Right lobe of liver (tissue), 6 donors: ENCODE measurements around the gene MYLK4. TPM values are rescaled to one million over a fixed set of nuclear protein-coding genes. Genes with fewer than 3 reads are reported as not detected.
A peak's percentile ranks its signal among the peaks of the same experiment; 100 is the strongest.

ENCODE experiments used
- ATAC-seq, 4 donors: fragments of 200-7000 bp; cut with Tn5 transposase; one replicate each; pipeline ENCODE4 v1.9.1; 2020; ENCODE audit warnings: mild to moderate bottlenecking in 4 of 4, moderate library complexity in 4 of 4
- DNase-seq, 3 donors: peaks; one replicate each; pipeline ENCODE4 v3.0.0-alpha.2; 2020
- H3K27ac ChIP-seq, 3 donors: fragments of 200-600 bp; one replicate each; pipeline ENCODE4 v1.8.0; 2022
- H3K27me3 ChIP-seq, 2 donors: fragments of 200-600 bp; one replicate each; pipeline ENCODE4 v1.8.0; 2022
- H3K36me3 ChIP-seq, 4 donors: fragments of 200-600 bp; sonication (generic) in 1 of 4; one replicate each; pipeline versions ENCODE4 v1.5.1 to v1.8.0; 2017 to 2022; ENCODE audit warnings: control low read depth in 1 of 4
- H3K4me1 ChIP-seq, 4 donors: fragments of 200-600 bp; sonication (generic) in 1 of 4; one replicate each; pipeline versions ENCODE4 v1.5.1 to v1.8.0; 2017 to 2022; ENCODE audit warnings: control low read depth in 1 of 4
- H3K4me3 ChIP-seq, 3 donors: fragments of 200-600 bp; one replicate each; pipeline ENCODE4 v1.8.0; 2022
- H3K9me3 ChIP-seq, 4 donors: fragments of 200-600 bp; sonication (generic) in 1 of 4; one replicate each; pipeline versions ENCODE4 v1.5.1 to v1.8.0; 2017 to 2022; ENCODE audit warnings: control low read depth in 1 of 4
- POLR2A ChIP-seq: fragments of 450-650 bp; IDR thresholded peaks from one replicate; pipeline ENCODE4 v1.6.1; 2017; ENCODE audit warnings: antibody characterized with exemption, mild to moderate bottlenecking
- WGBS: methylation state at CpG from one replicate; pipeline ENCODE4 v1.1.6; 2018; ENCODE audit warnings: low coverage, low lambda C conversion rate; ENCODE audit not compliant: insufficient coverage; ENCODE audit errors: missing lambda C conversion rate; 5-methylcytosine and 5-hydroxymethylcytosine counted together
- intact Hi-C, 2 donors: fragments of 100-400 bp; cut with DNase I; formaldehyde crosslinking; loops; one replicate each; pipeline versions ENCODE4 v1.11.2 to v1.14.1; 2022
- total RNA-seq, 6 experiments: library from RNA; depleted of rRNA in 2 of 6; stranded (reverse); fragments of >200 nt in 2 of 6; fragmentation: NEBNext Ultra II Directional in 3 of 6; extraction: Animal tissue kit (Norgen Biotek cat#: 25700) in 3 of 6; gene quantifications; one replicate each; pipeline versions ENCODE4 v1.1.0 to v1.2.4, GENCODE V29; 2016 to 2023
- TF ChIP-seq, protein P1 (sequence below), 4 donors: fragments of 200-600 bp in 3 of 4; fragments of 450-650 bp in 1 of 4; IDR thresholded peaks; one replicate each; pipeline versions ENCODE4 v1.5.1 to v1.8.0; 2016 to 2022; ENCODE audit warnings: antibody characterized with exemption in 4 of 4, mild to moderate bottlenecking in 2 of 4
- donor health status: DM: no; HTN: yes; CAD: no.
- donor health status: DM: no; HTN: no; CAD: no.
- donor health status: DM: no; HTN: no; CAD: no.
- donor health status: DM: no; HTN: yes; CAD: no.
- donor health status: DM: no; HTN: yes; CAD: no.

Gene MYLK4
- total RNA-seq, 6 experiments from 2014 or later = 0.22 to 0.46 (median 0.27) TPM; not detected in 1

DNA sequence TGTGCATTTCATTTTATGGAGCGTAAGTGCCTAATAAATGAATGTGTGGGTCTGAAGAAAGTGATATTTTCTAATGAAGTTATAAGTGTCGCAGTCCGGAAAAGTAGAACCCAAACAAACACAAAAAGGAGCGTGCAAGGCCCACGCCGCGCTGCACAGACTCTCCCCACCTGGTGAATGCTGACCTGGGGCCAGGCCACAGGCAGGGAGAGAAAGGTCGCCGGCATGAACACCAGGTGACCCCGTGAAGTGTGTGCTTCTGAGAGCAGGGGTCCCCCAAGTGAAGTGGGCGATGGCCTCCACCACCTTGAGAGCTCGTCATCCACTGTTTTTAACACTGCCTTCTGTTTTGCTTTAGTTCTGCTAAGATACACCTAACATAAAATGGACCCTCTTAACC lies 114.8 kb downstream of the MYLK4 start:
- H3K36me3 ChIP-seq = no peaks in the 10 kb centered on the region
- DNase-seq = no peak
- no peaks in the 10 kb centered on the region for H3K27me3 ChIP-seq
- WGBS = 90% methylated on average over 10 of the region's 12 CpGs
- peaks cover 0 to 6% (median 0%) of the 10 kb centered on the region in 4 donors for H3K4me1 ChIP-seq
- intact Hi-C loops = loop anchor here (5.0 to 10.0 kb wide), 2 partner anchors 1031 to 1044 kb away; partner anchors contain the start of gene FOXC1 (in 1 of the 2)
- TF ChIP-seq, protein P1, sequence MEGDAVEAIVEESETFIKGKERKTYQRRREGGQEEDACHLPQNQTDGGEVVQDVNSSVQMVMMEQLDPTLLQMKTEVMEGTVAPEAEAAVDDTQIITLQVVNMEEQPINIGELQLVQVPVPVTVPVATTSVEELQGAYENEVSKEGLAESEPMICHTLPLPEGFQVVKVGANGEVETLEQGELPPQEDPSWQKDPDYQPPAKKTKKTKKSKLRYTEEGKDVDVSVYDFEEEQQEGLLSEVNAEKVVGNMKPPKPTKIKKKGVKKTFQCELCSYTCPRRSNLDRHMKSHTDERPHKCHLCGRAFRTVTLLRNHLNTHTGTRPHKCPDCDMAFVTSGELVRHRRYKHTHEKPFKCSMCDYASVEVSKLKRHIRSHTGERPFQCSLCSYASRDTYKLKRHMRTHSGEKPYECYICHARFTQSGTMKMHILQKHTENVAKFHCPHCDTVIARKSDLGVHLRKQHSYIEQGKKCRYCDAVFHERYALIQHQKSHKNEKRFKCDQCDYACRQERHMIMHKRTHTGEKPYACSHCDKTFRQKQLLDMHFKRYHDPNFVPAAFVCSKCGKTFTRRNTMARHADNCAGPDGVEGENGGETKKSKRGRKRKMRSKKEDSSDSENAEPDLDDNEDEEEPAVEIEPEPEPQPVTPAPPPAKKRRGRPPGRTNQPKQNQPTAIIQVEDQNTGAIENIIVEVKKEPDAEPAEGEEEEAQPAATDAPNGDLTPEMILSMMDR (IDR thresholded peaks at IDR 0.05) = no peak
- TF ChIP-seq POLR2A = no peak
- ATAC-seq = no peak
- H3K4me3 ChIP-seq = no peak overlapping the region
- H3K27ac ChIP-seq = no peak overlapping the region
- no peaks in the 10 kb centered on the region for H3K9me3 ChIP-seq

DNA sequence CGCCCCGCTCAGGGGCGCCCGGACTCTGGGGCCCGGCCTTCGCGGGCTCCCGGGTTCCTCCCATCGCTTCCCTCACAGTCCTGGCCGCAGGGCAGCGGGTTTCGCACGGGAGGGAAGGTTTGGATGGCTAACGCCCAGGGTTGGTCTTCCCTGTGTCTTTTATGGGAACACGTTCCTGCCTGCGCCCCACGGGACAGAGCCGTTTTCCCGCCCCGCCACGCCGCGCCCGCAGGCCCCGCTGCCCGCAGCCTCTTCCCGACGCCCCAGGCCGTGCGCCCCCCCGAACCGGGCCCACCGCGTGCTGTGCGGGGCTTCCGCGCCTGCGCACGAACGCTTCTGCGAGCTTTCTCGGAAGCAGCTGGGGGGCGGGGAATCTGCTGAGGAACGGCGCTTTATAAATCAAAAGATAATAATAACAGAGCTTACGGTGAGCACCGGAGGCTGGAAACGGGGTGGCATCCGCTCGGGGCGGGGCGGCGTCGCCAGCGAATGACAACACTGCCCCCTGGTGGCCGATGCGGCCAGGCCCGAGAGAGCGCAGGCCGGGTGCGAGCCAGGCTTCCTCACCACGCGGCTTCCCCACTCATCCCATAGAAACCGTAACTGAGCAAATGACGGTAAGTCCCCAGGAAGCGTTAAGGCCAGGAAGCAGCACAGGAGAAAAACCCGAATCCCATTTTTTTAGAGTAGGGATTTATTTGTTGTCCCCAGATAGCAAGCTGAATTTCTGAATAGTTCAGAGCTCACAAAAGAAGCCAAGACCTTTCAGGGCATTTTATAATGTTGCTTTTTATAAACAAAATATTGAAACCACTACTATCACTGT lies 116.4 kb downstream of the MYLK4 start:
- 2% methylated on average over 35 of the region's 67 CpGs for WGBS
- DNase-seq = peak; percentile 83 to 89 (median 83)
- Histone ChIP-seq H3K4me3 (peak overlapping the region; percentile 41 to 56 (median 51)), H3K4me1 (peaks cover 0 to 6% (median 0%) of the 10 kb centered on the region in 4 donors), H3K9me3 (no peaks in the 10 kb centered on the region), H3K27me3 (no peaks in the 10 kb centered on the region), H3K27ac (peak overlapping the region in 2 of 3 donors; percentile 30 to 62), H3K36me3 (no peaks in the 10 kb centered on the region)
- TF ChIP-seq POLR2A = no peak
- TF ChIP-seq, protein P1 (IDR thresholded peaks at IDR 0.05) = peak; percentile 95 to 100 (median 99)
- intact Hi-C loops = loop anchor here in 1 of 2 donors (10.0 kb wide), 1 partner anchor 1030 kb away; the partner anchor contains the start of gene FOXC1
- peak; percentile 96 to 98 (median 98) for ATAC-seq

DNA sequence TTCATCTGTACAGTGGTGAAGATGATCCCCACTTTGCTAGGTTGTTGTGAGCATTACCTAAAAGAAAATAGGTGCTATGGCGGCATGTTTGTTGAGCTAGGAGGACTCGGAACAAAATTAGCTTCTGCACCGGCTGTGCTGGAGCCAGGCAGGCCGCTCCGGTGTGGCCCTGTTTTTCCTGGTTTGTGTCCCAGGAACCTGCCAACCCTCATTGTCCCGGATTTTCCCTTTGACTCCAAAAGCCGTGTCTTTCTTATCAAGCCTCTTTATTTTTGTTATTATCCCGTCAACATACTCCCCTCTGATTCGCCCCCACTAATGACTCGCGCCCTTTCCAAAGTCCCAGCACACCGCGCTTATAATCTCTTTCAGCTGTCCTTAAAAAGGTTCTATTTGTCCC lies 117.0 kb downstream of the MYLK4 start:
- WGBS = 75% methylated on average over 10 of the region's 13 CpGs
- TF ChIP-seq, protein P1 (IDR thresholded peaks at IDR 0.05) = no peak
- TF ChIP-seq POLR2A = no peak
- Histone ChIP-seq H3K36me3 (no peaks in the 10 kb centered on the region), H3K9me3 (no peaks in the 10 kb centered on the region), H3K4me3 (peak overlapping the region in 2 of 3 donors; percentile 51 to 56), H3K27me3 (no peaks in the 10 kb centered on the region), H3K27ac (peak overlapping the region in 2 of 3 donors; percentile 30 to 62), H3K4me1 (peaks cover 0 to 6% (median 0%) of the 10 kb centered on the region in 4 donors)
- intact Hi-C loops = loop anchor here in 1 of 2 donors (10.0 kb wide), 1 partner anchor 1029 kb away; the partner anchor contains the start of gene FOXC1
- ATAC-seq (no peak), DNase-seq (no peak)

DNA sequence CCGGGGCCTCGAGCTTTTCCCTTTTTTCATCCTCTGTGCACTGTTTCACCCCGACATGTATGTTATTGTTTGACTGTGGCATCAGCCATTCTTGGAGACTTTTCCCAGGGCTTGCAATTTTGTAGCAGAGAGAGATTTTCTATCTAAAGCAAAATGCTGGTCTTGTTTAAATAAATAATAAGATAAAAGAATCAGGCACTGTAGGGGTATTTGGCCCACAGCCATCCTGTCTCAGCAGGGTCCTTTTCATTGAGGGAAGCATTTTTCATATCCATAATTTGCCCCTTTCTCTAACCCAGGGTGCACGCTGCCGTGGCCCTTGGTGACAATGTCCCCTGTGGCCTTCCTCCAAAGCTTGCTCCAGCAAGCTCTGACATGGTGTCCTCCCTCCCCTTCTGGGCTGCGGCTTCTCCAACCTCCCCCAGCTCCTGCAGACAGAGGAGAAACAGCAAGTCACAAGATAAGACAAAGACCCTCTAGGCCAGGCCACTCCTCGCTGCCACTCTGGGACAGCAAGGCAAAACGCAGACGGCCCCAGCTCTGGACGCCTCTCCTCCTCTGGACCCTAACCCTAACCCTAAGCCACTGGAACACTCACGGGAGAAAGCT lies 117.6 kb downstream of the MYLK4 start:
- Histone ChIP-seq H3K9me3 (no peaks in the 10 kb centered on the region), H3K4me1 (peaks cover 0 to 6% (median 0%) of the 10 kb centered on the region in 4 donors), H3K36me3 (no peaks in the 10 kb centered on the region), H3K27me3 (no peaks in the 10 kb centered on the region), H3K27ac (no peak overlapping the region), H3K4me3 (no peak overlapping the region)
- DNase-seq (no peak), ATAC-seq (no peak)
- TF ChIP-seq, protein P1 (IDR thresholded peaks at IDR 0.05) = no peak
- TF ChIP-seq POLR2A = no peak
- intact Hi-C loops = loop anchor here in 1 of 2 donors (10.0 kb wide), 1 partner anchor 1028 kb away; the partner anchor contains the start of gene FOXC1
- WGBS = 84% methylated on average over 6 of the region's 11 CpGs
